Brain microvascular endothelial cell (primary cell): Measurements from ENCODE around the gene FRAS1.

Experiments
- DNase-seq: peaks from one replicate; pipeline ENCODE4 v3.0.0-alpha.2; 2020
- H3K27ac ChIP-seq: fragments of 250-450 bp; sonication (Bioruptor Pico); 2 replicates; pipeline ENCODE4 v1.5.1; 2020; ENCODE audit warnings: mild to moderate bottlenecking, moderate library complexity
- H3K27me3 ChIP-seq: fragments of 250-450 bp; sonication (Bioruptor Pico); replicated peaks from 2 replicates; pipeline ENCODE4 v1.5.1; 2020; ENCODE audit warnings: mild to moderate bottlenecking
- H3K36me3 ChIP-seq: fragments of 250-450 bp; sonication (Bioruptor Pico); replicated peaks from 2 replicates; pipeline ENCODE4 v1.5.1; 2020; ENCODE audit warnings: mild to moderate bottlenecking
- H3K4me3 ChIP-seq: 2 replicates; pipeline ENCODE4 v1.5.1; 2011; ENCODE audit warnings: low read depth, mild to moderate bottlenecking, control low read depth, low read length, moderate library complexity
- in situ Hi-C: cut with HindIII; loops from 2 replicates; pipeline ENCODE4 v1.10.0; 2017; ENCODE audit warnings: low sequenced_read_pairs, low pct_ligation_motif_present
- TF ChIP-seq, protein P1 (sequence below): IDR thresholded peaks from 2 replicates; pipeline ENCODE4 v1.5.1; 2011; ENCODE audit warnings: low read depth, mild to moderate bottlenecking, moderate library complexity, low read length, control low read depth, inconsistent platforms; ENCODE audit errors: missing control alignments

FRAS1 gene

DNA sequence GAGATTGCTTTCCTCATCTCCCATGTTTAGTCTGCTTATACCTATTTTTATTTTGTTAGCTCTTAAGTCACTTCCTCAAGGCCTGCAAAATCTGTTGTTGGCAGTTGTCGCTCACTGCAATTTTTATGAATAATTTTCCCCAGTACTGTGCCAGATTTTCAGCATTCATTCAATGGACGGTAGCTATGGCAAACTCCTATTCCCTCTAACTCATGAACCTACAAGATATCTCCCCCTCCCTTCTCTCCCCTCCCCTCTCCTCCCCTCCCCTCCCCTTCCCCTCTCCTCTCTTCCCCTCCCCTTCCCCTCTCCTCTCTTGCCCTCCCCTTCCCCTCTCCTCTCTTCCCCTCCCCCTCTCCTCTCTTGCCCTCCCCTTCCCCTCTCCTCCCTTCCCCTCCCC is 160.4 kb downstream of the FRAS1 start:
- in situ Hi-C loops = no loop called here
- TF ChIP-seq, protein P1, sequence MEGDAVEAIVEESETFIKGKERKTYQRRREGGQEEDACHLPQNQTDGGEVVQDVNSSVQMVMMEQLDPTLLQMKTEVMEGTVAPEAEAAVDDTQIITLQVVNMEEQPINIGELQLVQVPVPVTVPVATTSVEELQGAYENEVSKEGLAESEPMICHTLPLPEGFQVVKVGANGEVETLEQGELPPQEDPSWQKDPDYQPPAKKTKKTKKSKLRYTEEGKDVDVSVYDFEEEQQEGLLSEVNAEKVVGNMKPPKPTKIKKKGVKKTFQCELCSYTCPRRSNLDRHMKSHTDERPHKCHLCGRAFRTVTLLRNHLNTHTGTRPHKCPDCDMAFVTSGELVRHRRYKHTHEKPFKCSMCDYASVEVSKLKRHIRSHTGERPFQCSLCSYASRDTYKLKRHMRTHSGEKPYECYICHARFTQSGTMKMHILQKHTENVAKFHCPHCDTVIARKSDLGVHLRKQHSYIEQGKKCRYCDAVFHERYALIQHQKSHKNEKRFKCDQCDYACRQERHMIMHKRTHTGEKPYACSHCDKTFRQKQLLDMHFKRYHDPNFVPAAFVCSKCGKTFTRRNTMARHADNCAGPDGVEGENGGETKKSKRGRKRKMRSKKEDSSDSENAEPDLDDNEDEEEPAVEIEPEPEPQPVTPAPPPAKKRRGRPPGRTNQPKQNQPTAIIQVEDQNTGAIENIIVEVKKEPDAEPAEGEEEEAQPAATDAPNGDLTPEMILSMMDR = no peak
- DNase-seq = no peak
- Histone ChIP-seq H3K27ac (no peak overlapping the region), H3K4me3 (no peak overlapping the region), H3K36me3 (no peaks in the 10 kb centered on the region), H3K27me3 (no peaks in the 10 kb centered on the region)

DNA sequence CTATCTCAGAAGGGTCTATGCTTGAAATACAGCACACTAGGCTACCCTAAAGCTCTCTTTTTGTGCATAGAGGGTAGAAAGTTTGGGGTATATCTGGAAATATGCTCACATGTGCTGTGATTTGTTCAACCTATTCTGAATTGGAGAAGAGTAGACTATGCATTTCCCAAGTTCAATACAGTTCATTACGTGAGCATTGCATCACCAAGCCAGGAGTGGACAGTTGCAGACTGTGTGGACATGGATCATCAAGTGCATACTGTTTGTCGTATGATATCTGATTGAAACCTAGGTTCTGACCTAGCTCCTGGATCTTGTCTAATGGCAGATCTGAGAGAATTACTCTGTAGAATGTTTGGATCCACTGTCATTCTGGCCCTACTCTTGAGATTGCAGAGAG is 161.1 kb downstream of the FRAS1 start:
- Histone ChIP-seq H3K27ac (no peak overlapping the region), H3K36me3 (no peaks in the 10 kb centered on the region), H3K27me3 (no peaks in the 10 kb centered on the region), H3K4me3 (no peak overlapping the region)
- DNase-seq = no peak
- TF ChIP-seq, protein P1 = no peak
- in situ Hi-C loops = no loop called here

DNA sequence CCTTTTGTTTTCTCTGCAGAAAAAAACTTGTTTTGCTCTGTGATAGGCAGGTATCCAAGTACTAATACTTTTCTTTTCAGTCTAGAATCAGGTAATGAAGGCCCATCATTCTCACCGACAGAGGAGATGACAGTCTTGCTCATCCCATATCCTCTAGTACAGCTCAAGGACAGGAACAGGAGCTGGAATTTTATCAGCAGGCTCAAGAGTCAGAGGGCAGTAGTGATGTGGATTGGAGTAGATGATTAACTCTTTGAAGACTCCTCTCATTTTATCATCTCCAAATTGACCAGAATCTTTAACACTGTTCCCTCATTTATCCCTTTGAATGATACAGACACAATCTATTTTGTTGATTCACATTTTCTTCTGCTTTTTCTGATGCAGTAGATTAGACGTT is 162.7 kb downstream of the FRAS1 start:
- TF ChIP-seq, protein P1 = no peak
- no peak overlapping the region for H3K4me3 ChIP-seq
- no peaks in the 10 kb centered on the region for H3K27me3 ChIP-seq
- in situ Hi-C loops = no loop called here
- no peaks in the 10 kb centered on the region for H3K36me3 ChIP-seq
- no peak overlapping the region for H3K27ac ChIP-seq
- no peak for DNase-seq

DNA sequence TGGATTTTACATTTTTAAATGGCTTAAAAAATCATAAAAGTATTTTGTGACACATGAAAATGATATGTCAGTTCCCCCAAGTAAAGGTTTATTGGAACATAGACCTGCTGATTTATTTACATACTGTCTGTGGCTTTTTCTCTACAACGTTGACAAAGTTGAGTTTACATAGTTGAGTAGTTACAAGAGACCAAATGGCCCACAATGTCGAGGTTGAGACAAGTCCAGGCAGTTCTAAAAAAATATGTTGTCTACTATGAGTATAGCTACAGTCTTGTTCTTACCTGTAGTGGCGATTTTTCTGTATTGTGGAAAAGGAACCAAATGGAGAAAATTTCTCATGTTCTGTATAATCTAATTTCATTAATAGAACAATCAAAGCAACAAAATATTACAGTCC is 163.2 kb downstream of the FRAS1 start:
- no peak overlapping the region for H3K27ac ChIP-seq

DNA sequence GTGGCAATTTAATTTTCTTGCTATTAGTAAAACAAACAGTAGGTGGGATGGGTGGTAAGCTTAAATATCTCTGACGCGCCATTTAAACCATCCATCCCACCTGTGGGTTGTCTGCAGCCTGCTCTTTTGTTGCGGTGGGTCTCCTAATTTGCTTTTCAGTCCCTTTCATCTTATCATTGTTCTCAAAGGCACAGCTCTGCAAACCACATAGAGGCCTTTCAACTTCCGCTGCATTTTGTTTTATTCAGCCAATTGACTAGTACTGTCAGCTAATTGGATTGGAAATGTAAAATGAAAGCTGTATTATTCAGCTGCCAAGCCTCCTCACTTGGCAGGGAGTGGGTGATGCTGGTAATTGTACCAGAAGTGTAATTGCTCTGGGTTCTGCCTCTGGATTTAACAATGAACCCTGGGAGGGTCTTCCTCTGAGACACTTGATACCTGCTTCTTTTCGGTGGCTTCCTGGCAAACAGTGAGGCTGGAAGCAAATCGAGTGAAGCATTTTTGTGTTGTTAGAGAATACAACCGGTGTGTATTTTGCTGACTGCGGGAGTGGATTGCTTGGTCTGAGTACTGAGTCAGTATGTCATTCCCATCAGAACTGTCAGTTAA is 165.6 kb downstream of the FRAS1 start:
- no peaks in the 10 kb centered on the region for H3K36me3 ChIP-seq
- H3K4me3 ChIP-seq = no peak overlapping the region
- DNase-seq = no peak
- H3K27ac ChIP-seq = no peak overlapping the region
- in situ Hi-C loops = no loop called here
- TF ChIP-seq, protein P1 = no peak
- H3K27me3 ChIP-seq = no peaks in the 10 kb centered on the region

More for the DNA sequence above, 163.2 kb downstream of the FRAS1 start:
- DNase-seq = no peak
- Histone ChIP-seq H3K27me3 (no peaks in the 10 kb centered on the region), H3K36me3 (no peaks in the 10 kb centered on the region), H3K4me3 (no peak overlapping the region)
- in situ Hi-C loops = no loop called here
- TF ChIP-seq, protein P1 = no peak

DNA sequence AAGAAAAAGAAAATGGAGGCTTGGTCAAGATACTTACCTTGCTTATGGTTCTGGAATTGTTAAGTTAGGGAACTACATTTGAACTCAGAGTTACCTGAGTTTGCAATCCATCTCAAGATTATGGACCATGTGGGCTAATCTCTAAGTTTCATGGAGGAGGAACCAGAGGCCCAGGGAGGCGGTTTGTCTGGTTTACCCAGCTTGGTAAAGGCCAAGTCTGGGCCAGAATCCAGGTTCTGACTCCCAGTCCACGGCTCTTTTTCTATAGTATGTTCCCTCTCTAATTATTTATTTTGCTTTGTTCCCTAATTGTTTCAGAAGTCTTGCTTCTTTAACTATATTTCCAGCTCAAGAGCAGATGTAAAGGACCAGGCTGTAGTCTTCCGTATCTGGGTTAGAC is 168.1 kb downstream of the FRAS1 start:
- no peak overlapping the region for H3K27ac ChIP-seq
- H3K36me3 ChIP-seq = no peaks in the 10 kb centered on the region
- DNase-seq = no peak
- no peaks in the 10 kb centered on the region for H3K27me3 ChIP-seq
- TF ChIP-seq, protein P1 = no peak
- no peak overlapping the region for H3K4me3 ChIP-seq
- in situ Hi-C loops = no loop called here
